GM19324 (cell line): ENCODE data around the gene IL1RL2.
A peak's percentile ranks its signal among the peaks of the same experiment; 100 is the strongest.

ENCODE experiments used
- ATAC-seq: cut with Tn5 transposase; IDR thresholded peaks from one replicate; pipeline ENCODE4 v1.9.1; 2021; ENCODE audit warnings: mild to moderate bottlenecking, moderate library complexity; ENCODE audit not compliant: unreplicated experiment, low FRiP score

IL1RL2 gene

GRCh38 chr2:102186791-102187495, at the start of gene IL1RL2:
IL1RL2 (plus strand) TSS chr2:102187023; CDS start chr2:102187868, 845 bp downstream.
- no peak for ATAC-seq

- ATAC-seq, result no peak
Measured at GRCh38 chr2:102137138-102137537, 49.7 kb upstream of the IL1RL2 start.

GRCh38 chr2:102138331-102138730, 48.5 kb upstream of the IL1RL2 start:
- ATAC-seq, result no peak

GRCh38 chr2:102139851-102140250, 47.0 kb upstream of the IL1RL2 start:
- ATAC-seq, result no peak

GRCh38 chr2:102140377-102140776, 46.4 kb upstream of the IL1RL2 start:
- no peak for ATAC-seq

- ATAC-seq, result no peak
Measured at GRCh38 chr2:102141011-102141943, 45.5 kb upstream of the IL1RL2 start.

- ATAC-seq, result peak; percentile 68
Measured at GRCh38 chr2:102141970-102142828, 44.6 kb upstream of the IL1RL2 start, which contains the start of gene IL1R1. IL1R1 (plus strand) TSS chr2:102142746; CDS start chr2:102157725, 14,979 bp downstream.

GRCh38 chr2:102142829-102143449, 43.9 kb upstream of the IL1RL2 start:
- ATAC-seq, result peak; percentile 21

- no peak for ATAC-seq
Measured at GRCh38 chr2:102143450-102143985, 43.3 kb upstream of the IL1RL2 start.

GRCh38 chr2:102144128-102144527, 42.7 kb upstream of the IL1RL2 start:
- ATAC-seq, result no peak

GRCh38 chr2:102145107-102145506, 41.7 kb upstream of the IL1RL2 start:
- no peak for ATAC-seq

- ATAC-seq, result no peak
Measured at GRCh38 chr2:102145934-102146333, 40.9 kb upstream of the IL1RL2 start.

- ATAC-seq, result no peak
Measured at GRCh38 chr2:102147935-102148334, 38.9 kb upstream of the IL1RL2 start.

GRCh38 chr2:102149243-102149642, 37.6 kb upstream of the IL1RL2 start:
- ATAC-seq, result no peak

GRCh38 chr2:102149644-102150455, 37.0 kb upstream of the IL1RL2 start:
- no peak for ATAC-seq

- ATAC-seq, result no peak
Measured at GRCh38 chr2:102154364-102154763, 32.5 kb upstream of the IL1RL2 start.

GRCh38 chr2:102154946-102155702, 31.7 kb upstream of the IL1RL2 start:
- no peak for ATAC-seq
